Stimulated activated CD4-positive, alpha-beta T cell treated with anti-CD3 and anti-CD28 coated beads, Interleukin-1b, Interleukin-23, amount 100 ng/mL, for 24 hours (primary cell): ENCODE measurements around the gene TYK2.

Experiments used
- DNase-seq, 4 experiments: peaks; one replicate each; pipeline ENCODE4 v3.0.0-alpha.2; 2020; ENCODE audit warnings: low read depth in 4 of 4, low spot score in 1 of 4

TYK2 gene

DNA sequence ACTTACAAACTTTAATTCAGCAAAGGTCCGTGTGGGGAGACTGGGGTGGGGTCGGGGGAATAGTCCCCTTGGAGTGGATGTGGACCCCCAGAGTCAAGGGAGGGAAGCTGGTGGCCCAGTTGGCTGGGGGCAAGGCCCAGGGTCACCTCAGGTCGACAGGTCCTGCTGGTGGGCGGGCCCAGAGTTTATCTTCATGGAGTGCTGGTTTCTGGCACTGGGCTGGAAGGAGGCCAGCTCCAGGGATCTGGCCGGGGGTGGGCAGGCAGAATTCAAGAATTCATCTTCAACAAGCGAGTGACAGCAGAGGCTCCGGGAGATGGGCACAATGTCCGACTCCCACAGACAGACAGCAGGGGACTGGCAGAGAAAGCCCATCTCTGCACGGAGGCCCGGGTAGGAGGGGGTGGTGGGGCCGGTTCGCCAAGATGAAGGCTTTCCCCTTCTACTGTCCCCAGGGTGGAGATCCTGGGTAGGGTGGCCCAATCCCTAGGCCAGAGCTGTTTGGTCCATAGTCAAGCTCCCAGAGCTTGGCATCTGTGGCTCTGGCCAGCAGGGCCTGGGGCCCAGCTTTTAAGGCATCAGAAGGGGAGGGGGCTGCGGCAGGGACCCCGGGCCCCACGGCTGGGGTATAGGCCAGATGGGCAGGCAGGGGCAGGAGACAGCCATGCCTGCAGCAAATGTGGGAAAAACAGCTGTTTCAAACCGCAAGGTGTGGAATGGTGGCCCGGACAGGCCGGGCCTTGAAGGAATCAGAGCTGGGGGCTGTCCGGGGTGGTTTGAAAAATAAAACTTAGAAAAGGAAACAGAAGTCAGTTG is 63.9 kb downstream of the TYK2 start:
- DNase-seq = no peak

DNA sequence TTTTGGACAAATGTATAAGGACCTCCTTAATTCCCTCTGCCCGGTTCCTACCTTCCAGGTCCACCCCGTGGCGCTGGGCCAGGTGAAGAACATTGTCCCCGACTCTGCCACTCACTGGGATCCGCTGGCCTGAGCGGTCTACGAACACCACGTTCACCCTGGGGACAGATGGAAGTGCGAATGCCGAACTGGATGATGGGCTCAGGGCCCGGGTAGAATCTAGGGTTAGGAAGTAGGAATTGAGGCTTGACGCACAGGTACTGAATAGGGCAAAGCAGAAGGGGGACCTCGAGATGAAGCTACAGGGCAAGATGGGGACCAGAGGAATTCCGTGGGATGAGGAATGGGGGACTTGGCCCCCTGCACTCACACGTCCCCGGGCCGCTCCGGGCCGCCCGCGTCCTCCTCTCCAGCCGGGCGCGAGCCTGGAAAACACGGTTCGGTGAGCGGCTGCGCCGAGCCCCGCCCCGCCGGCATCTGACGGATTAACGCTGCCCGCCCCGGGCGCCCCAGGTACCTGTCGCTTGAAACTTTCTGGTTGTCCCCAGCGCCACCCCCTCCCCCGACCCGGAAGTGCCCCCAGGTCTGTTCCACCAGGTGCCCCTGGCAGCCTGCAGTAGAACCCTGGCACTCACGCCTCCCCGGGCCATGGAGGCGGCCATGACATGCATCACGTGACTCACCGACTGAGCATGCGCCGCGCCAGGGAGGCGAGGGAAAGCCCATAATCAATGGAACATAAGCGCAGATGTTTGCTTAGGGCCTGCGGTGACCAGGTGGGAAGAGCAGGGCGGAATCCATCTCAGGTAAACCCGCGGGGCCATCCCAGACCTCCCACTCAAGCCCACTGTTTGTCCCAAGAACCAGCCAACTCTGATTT is 64.8 kb downstream of the TYK2 start, which contains the start of gene FDX2:
FDX2 (minus strand) TSS at position 681 of the 880 bp plus-strand sequence; CDS start at position 662, 19 bp downstream.
- DNase-seq = peak; percentile 82 to 89 (median 86)

DNA sequence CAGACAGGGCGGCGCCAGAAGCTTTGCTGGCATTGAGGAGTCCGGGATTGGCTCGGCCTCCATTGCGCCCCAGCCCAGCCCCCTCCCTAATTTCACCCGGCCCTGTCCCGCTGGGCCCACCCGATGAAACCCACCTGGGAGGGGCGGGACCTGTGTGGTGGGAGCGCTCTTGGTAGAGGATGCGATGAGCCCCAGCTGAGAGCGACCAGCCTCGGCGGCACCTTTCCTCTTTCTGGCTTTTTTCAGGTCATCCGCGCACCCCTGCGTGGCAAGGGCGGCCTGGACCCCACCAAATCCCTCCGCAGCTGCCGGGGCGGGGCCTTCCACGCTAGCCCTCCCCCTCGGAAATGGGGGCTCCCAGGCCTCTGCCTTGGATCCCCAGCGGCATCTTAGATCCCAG is 70.9 kb downstream of the TYK2 start, which contains the start of gene ZGLP1:
ZGLP1 (minus strand) TSS at position 393 of the 400 bp plus-strand sequence.
- no peak for DNase-seq

DNA sequence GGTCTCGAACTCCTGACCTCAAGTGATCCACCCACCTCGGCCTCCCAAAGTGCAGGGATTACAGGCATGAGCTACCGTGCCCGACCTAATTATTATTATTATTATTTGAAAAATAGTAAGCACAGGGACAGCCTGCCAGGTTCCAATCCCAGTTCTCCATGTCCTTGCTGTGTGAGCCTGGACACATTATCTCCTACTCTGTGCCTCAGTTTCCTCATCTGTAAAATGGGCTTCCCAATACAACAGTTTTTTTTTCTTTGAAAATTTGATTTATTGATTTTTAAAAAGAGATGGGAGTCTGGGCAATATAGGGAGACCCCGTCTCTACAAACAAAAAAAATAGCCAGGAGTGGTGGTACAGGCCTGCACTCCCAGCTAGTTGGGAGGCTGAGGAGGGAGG is 74.0 kb downstream of the TYK2 start:
- no peak for DNase-seq

DNA sequence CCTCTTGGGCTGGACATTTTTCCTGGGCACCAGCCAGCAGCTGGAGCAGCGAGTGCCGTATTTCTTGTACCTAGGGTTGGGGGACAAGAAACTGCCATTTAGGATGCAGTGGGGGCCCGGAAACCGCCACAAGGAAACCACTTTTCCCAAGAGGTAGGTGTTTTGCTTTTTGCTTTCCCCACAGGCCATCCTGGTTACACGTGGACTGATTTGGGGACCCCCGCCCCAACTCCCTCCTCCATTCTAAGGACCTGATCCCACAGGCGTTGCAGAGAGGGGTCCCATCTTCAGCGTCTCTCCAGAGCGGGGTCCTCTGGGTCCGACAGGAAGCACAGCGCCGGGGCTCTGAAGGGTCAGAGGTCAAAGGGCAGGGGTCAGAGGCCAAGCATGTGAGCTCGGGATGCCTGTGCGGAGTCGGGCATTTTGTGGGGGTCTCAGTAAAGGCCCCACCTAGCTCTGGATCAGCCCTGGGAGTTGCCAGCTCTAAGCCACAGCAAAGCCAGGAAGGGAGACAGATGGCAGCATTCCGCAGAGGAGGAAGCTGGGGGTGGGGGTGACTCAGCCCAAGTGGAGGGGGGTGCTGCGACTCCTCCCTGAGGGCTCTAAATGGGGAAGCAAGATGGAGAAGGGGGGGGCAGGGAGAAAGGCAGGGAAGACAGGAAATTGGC is 75.1 kb downstream of the TYK2 start:
- no peak for DNase-seq
